Astrocyte (in vitro differentiated cells and primary cell): ENCODE measurements around the gene RIPOR3. TPM values are rescaled to one million over a fixed set of nuclear protein-coding genes. Genes with fewer than 3 reads are reported as not detected.
"Not testable (repeated sequence)": the region's sequence is repeated elsewhere in the genome, so short reads cannot be mapped to it uniquely, and the experiment has no call there.

Experiments used
- DNase-seq: peaks from one replicate; pipeline ENCODE4 v3.0.0-alpha.2; 2010; ENCODE audit warnings: low read depth
- FAIRE-seq: peaks from 2 replicates; lab custom pipeline; 2011; peaks lifted over from hg19 to GRCh38; lab: Jason Lieb, UNC
- H2AFZ ChIP-seq: 2 replicates; pipeline ENCODE4 v1.6.0; 2012; ENCODE audit warnings: low read depth, low read length, inconsistent platforms
- H3K27ac ChIP-seq: 2 replicates; pipeline ENCODE4 v1.5.1; 2011; ENCODE audit warnings: low read depth, low read length, inconsistent platforms
- H3K27me3 ChIP-seq: 2 replicates; pipeline ENCODE4 v1.6.0; 2011; ENCODE audit warnings: low read length, inconsistent platforms; ENCODE audit not compliant: insufficient read depth
- H3K36me3 ChIP-seq: 2 replicates; pipeline ENCODE4 v1.5.1; 2011; ENCODE audit warnings: low read length, inconsistent platforms; ENCODE audit not compliant: insufficient read depth
- H3K4me1 ChIP-seq: 2 replicates; pipeline ENCODE4 v1.5.1; 2011; ENCODE audit warnings: low read length, inconsistent platforms; ENCODE audit not compliant: insufficient read depth
- H3K4me2 ChIP-seq: 2 replicates; pipeline ENCODE4 v1.6.0; 2012; ENCODE audit warnings: low read length, inconsistent platforms
- H3K4me3 ChIP-seq: 2 replicates; pipeline ENCODE4 v1.5.1; 2011; ENCODE audit warnings: low read depth, mild to moderate bottlenecking, low read length, inconsistent platforms; ENCODE audit not compliant: insufficient read depth
- H3K79me2 ChIP-seq: 2 replicates; pipeline ENCODE4 v1.6.0; 2012; ENCODE audit warnings: mild to moderate bottlenecking, low read length, inconsistent platforms; ENCODE audit not compliant: insufficient read depth
- H3K9ac ChIP-seq: 2 replicates; pipeline ENCODE4 v1.6.0; 2012; ENCODE audit warnings: mild to moderate bottlenecking, low read length, inconsistent platforms
- H3K9me3 ChIP-seq: 2 replicates; pipeline ENCODE4 v1.5.1; 2012; ENCODE audit warnings: low read depth, mild to moderate bottlenecking, low read length, inconsistent platforms; ENCODE audit not compliant: insufficient read depth
- H4K20me1 ChIP-seq: 2 replicates; pipeline ENCODE4 v1.6.0; 2012; ENCODE audit warnings: low read length, inconsistent platforms; ENCODE audit not compliant: insufficient read depth
- H3K27ac Mint-ChIP-seq: one replicate; pipeline ENCODE4 v1.8.0; 2021; ENCODE audit warnings: mild to moderate bottlenecking, mixed read lengths; ENCODE audit not compliant: unreplicated experiment
- H3K27me3 Mint-ChIP-seq: one replicate; pipeline ENCODE4 v1.8.0; 2021; ENCODE audit warnings: low read depth, mixed read lengths; ENCODE audit not compliant: unreplicated experiment
- H3K36me3 Mint-ChIP-seq: one replicate; pipeline ENCODE4 v1.8.0; 2021; ENCODE audit warnings: low read depth, mixed read lengths; ENCODE audit not compliant: unreplicated experiment
- H3K4me1 Mint-ChIP-seq: one replicate; pipeline ENCODE4 v1.8.0; 2021; ENCODE audit warnings: low read depth, mixed read lengths; ENCODE audit not compliant: unreplicated experiment
- H3K4me3 Mint-ChIP-seq: one replicate; pipeline ENCODE4 v1.8.0; 2021; ENCODE audit warnings: mild to moderate bottlenecking, moderate library complexity, mixed read lengths; ENCODE audit not compliant: unreplicated experiment
- H3K9me3 Mint-ChIP-seq: one replicate; pipeline ENCODE4 v1.8.0; 2021; ENCODE audit warnings: mild to moderate bottlenecking, mixed read lengths; ENCODE audit not compliant: unreplicated experiment
- EZH2 ChIP-seq: IDR thresholded peaks from 2 replicates; pipeline ENCODE4 v1.6.1; 2012; ENCODE audit warnings: mild to moderate bottlenecking, low read length, inconsistent platforms; ENCODE audit not compliant: insufficient read depth
- total RNA-seq: library from RNA; stranded (reverse); gene quantifications from 2 replicates; pipeline ENCODE4 v1.2.1, GENCODE V29; 2021
- TF ChIP-seq, protein P1 (sequence below): IDR thresholded peaks from 2 replicates; pipeline ENCODE4 v1.5.1; 2011; ENCODE audit warnings: low read depth, mild to moderate bottlenecking, inconsistent platforms, low read length, moderate library complexity; ENCODE audit not compliant: insufficient read depth

Gene RIPOR3
- total RNA-seq, 1 donor from 2014 or later = 0.39 TPM

DNA sequence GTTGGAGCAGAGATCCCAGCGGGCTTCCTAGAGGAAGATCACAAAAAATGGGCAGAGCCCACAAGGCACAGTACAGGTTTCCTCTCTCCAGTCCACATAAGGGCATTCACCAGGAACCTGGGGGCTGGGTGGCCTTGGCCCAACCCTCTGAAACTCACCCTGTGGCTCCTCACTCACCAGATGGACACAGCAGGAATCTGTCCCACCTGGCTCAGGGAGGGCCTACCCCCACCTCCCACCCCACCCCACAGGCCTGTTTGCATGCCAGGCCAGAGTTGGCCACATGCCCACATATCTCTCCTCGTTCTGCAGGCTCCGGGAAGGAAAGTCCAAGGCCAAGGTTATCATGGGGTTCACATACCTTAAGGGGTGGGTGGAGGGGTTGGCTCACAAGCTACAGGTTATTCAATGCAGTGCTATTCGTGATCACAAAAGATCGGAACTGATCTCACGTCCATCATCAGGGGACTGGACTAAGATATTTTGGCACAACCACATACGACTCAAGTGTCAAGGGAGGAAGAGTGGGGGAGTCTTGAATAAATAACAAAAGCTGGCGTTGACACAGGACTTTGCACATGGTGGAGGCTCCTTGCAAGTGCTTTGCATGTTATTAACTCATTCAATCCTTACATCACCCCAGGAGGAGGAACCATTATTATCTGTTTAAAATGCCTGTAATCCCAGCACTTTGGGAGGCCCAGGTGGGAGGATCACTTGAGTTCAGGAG lies 13.0 kb downstream of the RIPOR3 start:
- peak; percentile 37 for DNase-seq
- no peaks in the 10 kb centered on the region for H3K9me3 Mint-ChIP-seq

DNA sequence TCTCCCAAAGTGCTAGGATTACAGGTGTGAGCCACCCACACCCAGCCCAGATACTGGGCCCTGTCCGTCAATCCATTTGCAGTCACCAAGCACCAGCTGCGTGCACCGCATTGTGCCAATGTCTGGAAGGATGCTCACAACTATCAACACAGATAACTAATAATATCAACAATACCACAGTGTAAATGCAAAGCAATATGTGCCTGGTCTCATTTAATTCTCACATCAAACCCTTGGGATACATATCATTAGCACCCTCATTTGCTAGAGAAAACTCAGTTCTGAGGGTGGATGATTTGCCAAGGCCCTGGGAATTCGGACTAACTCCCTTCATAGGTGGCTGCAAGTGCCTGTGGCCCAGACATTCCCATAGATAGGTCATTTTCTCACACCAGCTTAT lies 14.5 kb downstream of the RIPOR3 start:
- no peak for FAIRE-seq

More for the DNA sequence above, 13.0 kb downstream of the RIPOR3 start:
- no peak overlapping the region for H2AFZ ChIP-seq
- no peak for FAIRE-seq
- Mint-ChIP-seq H3K4me3 (no peak overlapping the region), H3K4me1 (peaks cover 26% of the 10 kb centered on the region), H3K27ac (peak overlapping the region; percentile 50), H3K27me3 (peaks cover 8% of the 10 kb centered on the region), H3K36me3 (peaks cover 2% of the 10 kb centered on the region)
- H3K9ac ChIP-seq = no peak overlapping the region
- H3K79me2 ChIP-seq = no peaks in the 10 kb centered on the region
- no peak overlapping the region for H3K27ac ChIP-seq
- no peaks in the 10 kb centered on the region for H3K27me3 ChIP-seq
- H3K4me1 ChIP-seq = peaks cover 12% of the 10 kb centered on the region
- no peaks in the 10 kb centered on the region for H3K36me3 ChIP-seq
- no peak overlapping the region for H3K4me2 ChIP-seq
- no peaks in the 10 kb centered on the region for H3K9me3 ChIP-seq
- H3K4me3 ChIP-seq = no peak overlapping the region
- TF ChIP-seq EZH2 = no peak
- TF ChIP-seq, protein P1, sequence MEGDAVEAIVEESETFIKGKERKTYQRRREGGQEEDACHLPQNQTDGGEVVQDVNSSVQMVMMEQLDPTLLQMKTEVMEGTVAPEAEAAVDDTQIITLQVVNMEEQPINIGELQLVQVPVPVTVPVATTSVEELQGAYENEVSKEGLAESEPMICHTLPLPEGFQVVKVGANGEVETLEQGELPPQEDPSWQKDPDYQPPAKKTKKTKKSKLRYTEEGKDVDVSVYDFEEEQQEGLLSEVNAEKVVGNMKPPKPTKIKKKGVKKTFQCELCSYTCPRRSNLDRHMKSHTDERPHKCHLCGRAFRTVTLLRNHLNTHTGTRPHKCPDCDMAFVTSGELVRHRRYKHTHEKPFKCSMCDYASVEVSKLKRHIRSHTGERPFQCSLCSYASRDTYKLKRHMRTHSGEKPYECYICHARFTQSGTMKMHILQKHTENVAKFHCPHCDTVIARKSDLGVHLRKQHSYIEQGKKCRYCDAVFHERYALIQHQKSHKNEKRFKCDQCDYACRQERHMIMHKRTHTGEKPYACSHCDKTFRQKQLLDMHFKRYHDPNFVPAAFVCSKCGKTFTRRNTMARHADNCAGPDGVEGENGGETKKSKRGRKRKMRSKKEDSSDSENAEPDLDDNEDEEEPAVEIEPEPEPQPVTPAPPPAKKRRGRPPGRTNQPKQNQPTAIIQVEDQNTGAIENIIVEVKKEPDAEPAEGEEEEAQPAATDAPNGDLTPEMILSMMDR = no peak
- no peaks in the 10 kb centered on the region for H4K20me1 ChIP-seq

DNA sequence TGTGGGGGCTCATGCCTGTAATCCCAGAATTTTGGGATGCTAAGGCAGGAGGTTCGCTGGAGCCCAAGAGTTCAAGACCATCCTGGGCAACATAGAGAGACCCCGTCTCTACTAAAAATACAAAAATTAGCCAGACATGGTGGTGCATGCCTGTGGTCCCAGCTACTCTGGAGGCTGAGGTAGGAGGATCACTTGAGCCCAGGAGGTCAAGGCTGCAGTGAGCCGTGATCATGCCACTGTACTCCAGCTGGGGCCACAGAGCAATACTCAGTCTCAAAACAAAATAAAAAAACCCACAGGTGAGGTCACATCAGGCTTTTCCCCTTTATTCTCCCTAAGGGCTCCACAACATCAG lies 15.0 kb downstream of the RIPOR3 start:
- not testable (repeated sequence) for H3K9me3 Mint-ChIP-seq, H3K36me3 ChIP-seq, H3K36me3 Mint-ChIP-seq, H3K27ac ChIP-seq, H3K9me3 ChIP-seq, DNase-seq, H3K27me3 Mint-ChIP-seq, H3K27me3 ChIP-seq, H3K4me3 Mint-ChIP-seq, H3K4me3 ChIP-seq, H3K27ac Mint-ChIP-seq, H3K4me2 ChIP-seq, H3K79me2 ChIP-seq, FAIRE-seq, H2AFZ ChIP-seq, H4K20me1 ChIP-seq, H3K9ac ChIP-seq
- peaks cover 12% of the 10 kb centered on the region for H3K4me1 ChIP-seq
- peaks cover 26% of the 10 kb centered on the region for H3K4me1 Mint-ChIP-seq

More for the DNA sequence above, 14.5 kb downstream of the RIPOR3 start:
- TF ChIP-seq, protein P1 = no peak
- TF ChIP-seq EZH2 = no peak
- H3K9me3 Mint-ChIP-seq = no peaks in the 10 kb centered on the region
- H3K27me3 Mint-ChIP-seq = peaks cover 8% of the 10 kb centered on the region
- Histone ChIP-seq H3K4me3 (no peak overlapping the region), H3K36me3 (no peaks in the 10 kb centered on the region), H3K79me2 (no peaks in the 10 kb centered on the region), H3K9ac (no peak overlapping the region), H3K4me1 (peaks cover 12% of the 10 kb centered on the region), H3K27ac (no peak overlapping the region), H3K4me2 (no peak overlapping the region), H3K9me3 (no peaks in the 10 kb centered on the region), H2AFZ (no peak overlapping the region), H4K20me1 (no peaks in the 10 kb centered on the region), H3K27me3 (no peaks in the 10 kb centered on the region)
- no peak overlapping the region for H3K4me3 Mint-ChIP-seq
- no peak for DNase-seq
- no peak overlapping the region for H3K27ac Mint-ChIP-seq
- peaks cover 26% of the 10 kb centered on the region for H3K4me1 Mint-ChIP-seq
- H3K36me3 Mint-ChIP-seq = peaks cover 2% of the 10 kb centered on the region
